GM12878 (cell line): ENCODE data around the gene PCDHGA3. TPM values are rescaled to one million over a fixed set of nuclear protein-coding genes. Genes with fewer than 3 reads are reported as not detected.

Experiments used
- ATF7 ChIP-seq: fragments of 450-650 bp; IDR thresholded peaks from 2 replicates; pipeline ENCODE4 v1.6.1; 2016; ENCODE audit warnings: low read depth, mild to moderate bottlenecking
- IRF4 ChIP-seq: IDR thresholded peaks from 2 replicates; pipeline ENCODE4 v1.6.1; 2011; ENCODE audit warnings: low read depth, low read length
- KAT2A ChIP-seq: conservative IDR thresholded peaks from 2 replicates; pipeline ENCODE4 v1.6.1; 2011; ENCODE audit warnings: low read depth, low read length; ENCODE audit not compliant: control insufficient read depth
- MEF2A ChIP-seq: IDR thresholded peaks from 2 replicates; pipeline ENCODE4 v1.6.1; 2011; ENCODE audit warnings: low read depth, mild to moderate bottlenecking, low read length, moderate library complexity; ENCODE audit not compliant: insufficient read depth
- ZBED1 ChIP-seq: IDR thresholded peaks from 2 replicates; pipeline ENCODE4 v1.6.1; 2016; ENCODE audit warnings: borderline replicate concordance
- polyA plus RNA-seq, 11 experiments: library from polyadenylated mRNA; depleted of rRNA in 4 of 11; unstranded in 6 of 11; stranded (reverse) in 5 of 11; fragments of >200 nt; fragmentation: Nextera tagmentation in 4 of 11; fragmentation: Illumina TruSeq in 1 of 11; extraction: Ambion mirVana in 4 of 11; extraction: Trizol in 1 of 11; gene quantifications; 1 replicate in 1 of 11; 2 replicates in 10 of 11; pipeline versions ENCODE4 v1.2.1 to v1.2.3, GENCODE V29; 2011 to 2016; ENCODE audit warnings: inconsistent platforms in 2 of 11, missing spikeins in 2 of 11, low read depth in 1 of 11
- total RNA-seq, 4 experiments: library from RNA; depleted of rRNA in 3 of 4; stranded (reverse); fragments of >200 nt in 3 of 4; fragmentation: Illumina TruSeq in 1 of 4; extraction: Trizol in 1 of 4; gene quantifications; 2 replicates each; pipeline versions ENCODE4 v1.2.1 to v1.2.3, GENCODE V29; 2013 to 2021
- TF ChIP-seq, protein P1 (sequence below): IDR thresholded peaks from 2 replicates; pipeline ENCODE4 v1.6.1; 2011; ENCODE audit warnings: borderline replicate concordance, low read depth, mild to moderate bottlenecking, moderate library complexity, mixed read lengths, low read length; ENCODE audit not compliant: insufficient read depth; ENCODE audit errors: extremely low read length
- TF ChIP-seq, protein P2 (sequence below): IDR thresholded peaks from 2 replicates; pipeline ENCODE4 v1.6.1; 2012; ENCODE audit warnings: improper control_type of control experiment, low read depth, low read length; ENCODE audit not compliant: insufficient replicate concordance

Gene PCDHGA3
- total and polyA plus RNA-seq, 10 of the 15 experiments (the other 5 are each of a cell fraction or from before 2014, with no cell fraction given) = 0.06 to 0.17 (median 0.11) TPM; not detected in 6

DNA sequence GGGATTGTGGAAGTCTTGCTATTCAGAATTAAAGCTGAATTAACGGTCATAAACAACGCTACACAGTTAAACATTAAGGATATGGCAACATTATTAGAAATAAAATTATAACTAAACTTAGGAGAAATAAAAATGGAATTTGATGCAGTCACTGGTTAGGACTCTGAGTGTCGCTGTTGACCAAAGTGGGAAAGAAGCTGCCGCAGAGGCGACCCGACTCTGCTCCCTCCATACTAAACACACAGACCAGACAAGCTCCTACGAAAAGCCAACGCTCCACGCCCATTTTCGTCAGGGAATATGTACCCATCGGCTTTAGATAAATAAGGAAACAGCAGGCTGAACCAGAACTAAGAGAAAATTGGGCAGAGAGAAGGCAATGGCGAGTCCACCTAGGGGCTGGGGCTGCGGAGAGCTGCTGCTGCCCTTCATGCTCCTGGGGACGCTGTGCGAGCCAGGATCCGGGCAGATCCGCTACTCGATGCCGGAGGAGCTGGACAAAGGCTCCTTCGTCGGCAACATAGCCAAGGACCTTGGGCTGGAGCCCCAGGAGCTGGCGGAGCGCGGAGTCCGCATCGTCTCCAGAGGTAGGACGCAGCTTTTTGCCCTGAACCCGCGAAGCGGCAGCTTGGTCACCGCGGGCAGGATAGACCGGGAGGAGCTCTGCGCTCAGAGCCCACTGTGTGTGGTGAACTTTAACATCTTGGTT lies 20.5 kb downstream of the PCDHGA3 start, which contains the start of gene PCDHGA5 (continued):
- TF ChIP-seq, protein P1, sequence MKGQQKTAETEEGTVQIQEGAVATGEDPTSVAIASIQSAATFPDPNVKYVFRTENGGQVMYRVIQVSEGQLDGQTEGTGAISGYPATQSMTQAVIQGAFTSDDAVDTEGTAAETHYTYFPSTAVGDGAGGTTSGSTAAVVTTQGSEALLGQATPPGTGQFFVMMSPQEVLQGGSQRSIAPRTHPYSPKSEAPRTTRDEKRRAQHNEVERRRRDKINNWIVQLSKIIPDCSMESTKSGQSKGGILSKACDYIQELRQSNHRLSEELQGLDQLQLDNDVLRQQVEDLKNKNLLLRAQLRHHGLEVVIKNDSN = no peak
- TF ChIP-seq ZBED1 = no peak
- no peak for TF ChIP-seq ATF7
- TF ChIP-seq, protein P2, sequence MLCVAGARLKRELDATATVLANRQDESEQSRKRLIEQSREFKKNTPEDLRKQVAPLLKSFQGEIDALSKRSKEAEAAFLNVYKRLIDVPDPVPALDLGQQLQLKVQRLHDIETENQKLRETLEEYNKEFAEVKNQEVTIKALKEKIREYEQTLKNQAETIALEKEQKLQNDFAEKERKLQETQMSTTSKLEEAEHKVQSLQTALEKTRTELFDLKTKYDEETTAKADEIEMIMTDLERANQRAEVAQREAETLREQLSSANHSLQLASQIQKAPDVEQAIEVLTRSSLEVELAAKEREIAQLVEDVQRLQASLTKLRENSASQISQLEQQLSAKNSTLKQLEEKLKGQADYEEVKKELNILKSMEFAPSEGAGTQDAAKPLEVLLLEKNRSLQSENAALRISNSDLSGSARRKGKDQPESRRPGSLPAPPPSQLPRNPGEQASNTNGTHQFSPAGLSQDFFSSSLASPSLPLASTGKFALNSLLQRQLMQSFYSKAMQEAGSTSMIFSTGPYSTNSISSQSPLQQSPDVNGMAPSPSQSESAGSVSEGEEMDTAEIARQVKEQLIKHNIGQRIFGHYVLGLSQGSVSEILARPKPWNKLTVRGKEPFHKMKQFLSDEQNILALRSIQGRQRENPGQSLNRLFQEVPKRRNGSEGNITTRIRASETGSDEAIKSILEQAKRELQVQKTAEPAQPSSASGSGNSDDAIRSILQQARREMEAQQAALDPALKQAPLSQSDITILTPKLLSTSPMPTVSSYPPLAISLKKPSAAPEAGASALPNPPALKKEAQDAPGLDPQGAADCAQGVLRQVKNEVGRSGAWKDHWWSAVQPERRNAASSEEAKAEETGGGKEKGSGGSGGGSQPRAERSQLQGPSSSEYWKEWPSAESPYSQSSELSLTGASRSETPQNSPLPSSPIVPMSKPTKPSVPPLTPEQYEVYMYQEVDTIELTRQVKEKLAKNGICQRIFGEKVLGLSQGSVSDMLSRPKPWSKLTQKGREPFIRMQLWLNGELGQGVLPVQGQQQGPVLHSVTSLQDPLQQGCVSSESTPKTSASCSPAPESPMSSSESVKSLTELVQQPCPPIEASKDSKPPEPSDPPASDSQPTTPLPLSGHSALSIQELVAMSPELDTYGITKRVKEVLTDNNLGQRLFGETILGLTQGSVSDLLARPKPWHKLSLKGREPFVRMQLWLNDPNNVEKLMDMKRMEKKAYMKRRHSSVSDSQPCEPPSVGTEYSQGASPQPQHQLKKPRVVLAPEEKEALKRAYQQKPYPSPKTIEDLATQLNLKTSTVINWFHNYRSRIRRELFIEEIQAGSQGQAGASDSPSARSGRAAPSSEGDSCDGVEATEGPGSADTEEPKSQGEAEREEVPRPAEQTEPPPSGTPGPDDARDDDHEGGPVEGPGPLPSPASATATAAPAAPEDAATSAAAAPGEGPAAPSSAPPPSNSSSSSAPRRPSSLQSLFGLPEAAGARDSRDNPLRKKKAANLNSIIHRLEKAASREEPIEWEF = no peak
- TF ChIP-seq KAT2A = no peak
- TF ChIP-seq IRF4 = no peak
- TF ChIP-seq MEF2A = no peak
